Hematopoietic multipotent progenitor cell treated with erythropoietin and hydrocortisone succinate and interleukin-3 and kit ligand, for 6 days (in vitro differentiated cells): ENCODE data around the gene CCL4L2.
"Not testable (repeated sequence)": the region's sequence is repeated elsewhere in the genome, so short reads cannot be mapped to it uniquely, and the experiment has no call there.

ENCODE experiments used
- DNase-seq: peaks from one replicate; pipeline ENCODE4 v3.0.0-alpha.2; 2015

Gene CCL4L2

GRCh38 chr17:36222967-36223366 is 12.1 kb downstream of the CCL4L2 start:
- not testable (repeated sequence) for DNase-seq

- not testable (repeated sequence) for DNase-seq
Observed at GRCh38 chr17:36229644-36230043, 18.8 kb downstream of the CCL4L2 start.

GRCh38 chr17:36242046-36242445 is 31.2 kb downstream of the CCL4L2 start:
- DNase-seq, result not testable (repeated sequence)
